Progenitor cell of endocrine pancreas (in vitro differentiated cells): ENCODE results near the gene HLA-DRB1. TPM values are rescaled to one million over a fixed set of nuclear protein-coding genes. Genes with fewer than 3 reads are reported as not detected.

Experiments used
- DNase-seq: peaks from one replicate; pipeline ENCODE4 v3.0.0; 2021; ENCODE audit warnings: low spot score; ENCODE audit not compliant: unreplicated experiment
- H3K27ac Mint-ChIP-seq: 2 replicates; pipeline ENCODE4 v1.8.0; 2021; ENCODE audit warnings: mild to moderate bottlenecking, moderate library complexity, mixed read lengths
- H3K27me3 Mint-ChIP-seq: 2 replicates; pipeline ENCODE4 v1.8.0; 2021; ENCODE audit warnings: mixed read lengths
- H3K36me3 Mint-ChIP-seq: 2 replicates; pipeline ENCODE4 v1.8.0; 2022; ENCODE audit warnings: mixed read lengths; ENCODE audit not compliant: insufficient read depth
- H3K4me1 Mint-ChIP-seq: 2 replicates; pipeline ENCODE4 v1.8.0; 2021; ENCODE audit warnings: low read depth, mixed read lengths
- H3K4me3 Mint-ChIP-seq: 2 replicates; pipeline ENCODE4 v1.8.0; 2021; ENCODE audit warnings: low read depth, mild to moderate bottlenecking, moderate library complexity, mixed read lengths
- H3K9me3 Mint-ChIP-seq: 2 replicates; pipeline ENCODE4 v1.8.0; 2021; ENCODE audit warnings: low read depth, mixed read lengths
- CTCF ChIP-seq: fragments of 200-600 bp; sonication (generic); IDR thresholded peaks from one replicate; pipeline ENCODE4 v1.5.0; 2021; ENCODE audit warnings: antibody characterized with exemption, mild to moderate bottlenecking; ENCODE audit not compliant: unreplicated experiment
- total RNA-seq: library from RNA; stranded (reverse); gene quantifications from 2 replicates; pipeline ENCODE4 v1.2.1, GENCODE V29; 2021

HLA-DRB1 gene
- total RNA-seq, 1 donor from 2014 or later = 4.6 TPM

GRCh38 chr6:32529697-32530430, 59.8 kb downstream of the HLA-DRB1 start, which contains the start of gene HLA-DRB5:
HLA-DRB5 (minus strand) TSS chr6:32530287; CDS start chr6:32530224, 63 bp downstream.
- Mint-ChIP-seq H3K9me3 (peaks cover 2% of the 10 kb centered on the region), H3K4me1 (no peaks in the 10 kb centered on the region), H3K27ac (no peak within 1 kb of the TSS), H3K36me3 (no peaks in the 10 kb centered on the region), H3K4me3 (no peak within 1 kb of the TSS), H3K27me3 (peaks cover 25% of the 10 kb centered on the region)
- DNase-seq = no peak
- TF ChIP-seq CTCF = no peak

Other genes starting within 250 kb of the HLA-DRB1 start
- gene TSBP1, start 217.9 kb downstream of the HLA-DRB1 start, total RNA-seq = not detected in 2 replicates
- not detected in 2 replicates for gene BTNL2, start 182.7 kb downstream of the HLA-DRB1 start, total RNA-seq
- gene HLA-DRA, start 150.0 kb downstream of the HLA-DRB1 start, total RNA-seq = not detected in 2 replicates
- gene HLA-DRB5, start 59.6 kb downstream of the HLA-DRB1 start, total RNA-seq = 0.60 and 0.71 TPM in 2 replicates
- gene HLA-DQA1, start 47.6 kb upstream of the HLA-DRB1 start, total RNA-seq = not detected in 2 replicates
- gene HLA-DQB1, start 76.8 kb upstream of the HLA-DRB1 start, total RNA-seq = 6.1 TPM in 2 replicates
- 0.44 and 0.79 TPM in 2 replicates for gene HLA-DQA2, start 151.5 kb upstream of the HLA-DRB1 start, total RNA-seq
- not detected in 2 replicates for gene HLA-DQB2, start 173.7 kb upstream of the HLA-DRB1 start, total RNA-seq
- not detected in 2 replicates for gene HLA-DOB, start 227.2 kb upstream of the HLA-DRB1 start, total RNA-seq
- 2.0 and 5.1 TPM in 2 replicates for gene TAP2, start 248.9 kb upstream of the HLA-DRB1 start, total RNA-seq